GM18951 (cell line): ENCODE data around the gene TGM5.
"Not testable (repeated sequence)": the region's sequence is repeated elsewhere in the genome, so short reads cannot be mapped to it uniquely, and the experiment has no call there.

Experiments used
- POLR2A ChIP-seq: IDR thresholded peaks from 4 replicates; pipeline ENCODE4 v1.6.1; 2011; ENCODE audit warnings: mild to moderate bottlenecking; ENCODE audit not compliant: insufficient read length, insufficient read depth; ENCODE audit errors: extremely low read depth
- in situ Hi-C: fragments of 300-500 bp; cut with MboI; formaldehyde crosslinking; loops from one replicate; pipeline ENCODE4 v1.12.0; 2022; ENCODE audit warnings: low sequenced_read_pairs, mixed read lengths, inconsistent platforms; ENCODE audit not compliant: unreplicated experiment

The TGM5 gene

GRCh38 chr15:43246261-43246774 lies 20.4 kb downstream of the TGM5 start:
- no peak for TF ChIP-seq POLR2A
- in situ Hi-C loops, result no loop called here

DNA sequence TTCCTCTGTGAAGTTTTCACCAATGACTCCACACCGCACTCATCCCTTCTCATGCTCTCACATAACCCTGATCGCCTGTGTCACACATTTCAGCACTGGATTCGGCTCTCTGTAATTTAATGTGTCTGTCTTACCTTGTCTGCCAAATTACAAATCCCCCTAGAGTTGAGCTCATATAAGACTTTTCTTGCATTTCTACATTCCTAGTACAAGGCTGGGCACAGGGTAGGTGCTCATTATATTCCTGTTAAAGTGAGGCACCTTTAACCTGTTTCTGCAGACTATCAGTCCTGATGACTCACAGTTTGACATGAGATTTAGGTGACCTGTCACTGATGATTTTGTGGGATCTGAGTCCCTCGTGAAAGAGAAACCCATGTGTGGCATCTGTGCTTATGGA lies 22.6 kb downstream of the TGM5 start:
- in situ Hi-C loops, result no loop called here

DNA sequence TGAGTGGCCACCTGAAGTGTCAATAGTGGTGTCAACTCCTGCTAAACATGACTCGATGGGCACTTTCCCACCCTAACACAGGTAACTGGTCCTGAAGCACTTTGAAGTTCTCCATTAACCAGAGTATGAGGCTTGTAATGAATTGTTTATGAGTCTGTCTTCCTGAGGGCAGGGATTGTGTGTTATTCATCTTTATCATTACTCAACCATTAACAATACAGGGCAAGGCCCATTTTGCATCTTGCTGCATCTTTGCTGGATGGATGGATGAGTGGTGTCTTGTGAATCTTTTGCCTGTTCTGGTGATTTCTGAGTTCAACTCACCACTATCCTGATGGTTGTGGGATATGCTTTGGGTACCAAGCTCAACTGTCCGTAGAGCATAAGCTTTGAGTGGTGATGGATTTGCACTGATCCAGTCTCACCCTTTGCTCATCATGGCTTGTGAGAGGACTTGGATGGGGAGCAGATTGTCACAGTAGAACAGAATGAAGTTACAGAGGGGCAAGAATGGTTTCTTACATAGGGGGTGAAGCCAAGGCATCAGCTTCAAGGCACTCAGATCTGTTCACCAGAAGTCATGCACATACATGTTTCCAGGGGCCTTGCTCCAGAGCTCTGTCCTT lies 23.6 kb downstream of the TGM5 start:
- in situ Hi-C loops, result no loop called here
- TF ChIP-seq POLR2A, result no peak

More for the DNA sequence above, 22.6 kb downstream of the TGM5 start:
- no peak for TF ChIP-seq POLR2A

GRCh38 chr15:43242616-43243015 lies 24.1 kb downstream of the TGM5 start:
- in situ Hi-C loops, result no loop called here
- no peak for TF ChIP-seq POLR2A

- in situ Hi-C loops, result no loop called here
These were observed 25.6 kb downstream of the TGM5 start for GRCh38 chr15:43241100-43241499.

GRCh38 chr15:43239732-43240491 lies 26.8 kb downstream of the TGM5 start:
- in situ Hi-C loops, result no loop called here

More at GRCh38 chr15:43241100-43241499, 25.6 kb downstream of the TGM5 start:
- TF ChIP-seq POLR2A, result no peak

GRCh38 chr15:43238671-43239131 lies 28.0 kb downstream of the TGM5 start:
- no peak for TF ChIP-seq POLR2A
- in situ Hi-C loops, result no loop called here

More at GRCh38 chr15:43239732-43240491, 26.8 kb downstream of the TGM5 start:
- TF ChIP-seq POLR2A, result no peak

- TF ChIP-seq POLR2A, result no peak
- in situ Hi-C loops, result no loop called here
These were observed 28.8 kb downstream of the TGM5 start for GRCh38 chr15:43237842-43238470.

DNA sequence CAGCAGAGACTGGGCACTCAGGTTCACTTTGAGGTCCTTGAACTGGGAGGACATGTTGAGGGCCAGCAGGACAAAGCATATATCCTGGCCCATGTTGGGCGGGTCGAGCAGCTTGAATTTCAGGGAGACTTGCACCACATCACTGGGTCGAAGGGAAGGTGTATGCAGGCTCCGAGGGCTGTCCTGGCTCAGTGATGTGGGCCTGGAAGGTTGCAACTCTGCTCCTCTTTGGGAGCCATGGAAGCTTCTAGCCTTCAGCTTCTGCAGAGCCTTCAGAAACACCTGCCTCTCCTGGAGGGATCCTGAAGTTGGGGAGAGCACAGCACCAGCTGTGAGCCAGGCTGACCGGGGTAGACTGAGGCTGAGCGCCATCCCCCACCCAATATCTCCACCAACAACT lies 31.2 kb downstream of the TGM5 start:
- no peak for TF ChIP-seq POLR2A

GRCh38 chr15:43232289-43232874 lies 34.3 kb downstream of the TGM5 start:
- in situ Hi-C loops, result loop anchor here (5.0 kb wide), 1 partner anchor 55 kb away; no protein-coding TSS in a partner anchor
- no peak for TF ChIP-seq POLR2A

More for the DNA sequence above, 31.2 kb downstream of the TGM5 start:
- in situ Hi-C loops, result no loop called here

GRCh38 chr15:43230640-43231115 lies 36.0 kb downstream of the TGM5 start:
- in situ Hi-C loops, result loop anchor here (5.0 kb wide), 1 partner anchor 57 kb away; no protein-coding TSS in a partner anchor
- no peak for TF ChIP-seq POLR2A

GRCh38 chr15:43229977-43230376 lies 36.8 kb downstream of the TGM5 start:
- in situ Hi-C loops, result loop anchor here (5.0 kb wide), 1 partner anchor 57 kb away; no protein-coding TSS in a partner anchor
- TF ChIP-seq POLR2A, result no peak

DNA sequence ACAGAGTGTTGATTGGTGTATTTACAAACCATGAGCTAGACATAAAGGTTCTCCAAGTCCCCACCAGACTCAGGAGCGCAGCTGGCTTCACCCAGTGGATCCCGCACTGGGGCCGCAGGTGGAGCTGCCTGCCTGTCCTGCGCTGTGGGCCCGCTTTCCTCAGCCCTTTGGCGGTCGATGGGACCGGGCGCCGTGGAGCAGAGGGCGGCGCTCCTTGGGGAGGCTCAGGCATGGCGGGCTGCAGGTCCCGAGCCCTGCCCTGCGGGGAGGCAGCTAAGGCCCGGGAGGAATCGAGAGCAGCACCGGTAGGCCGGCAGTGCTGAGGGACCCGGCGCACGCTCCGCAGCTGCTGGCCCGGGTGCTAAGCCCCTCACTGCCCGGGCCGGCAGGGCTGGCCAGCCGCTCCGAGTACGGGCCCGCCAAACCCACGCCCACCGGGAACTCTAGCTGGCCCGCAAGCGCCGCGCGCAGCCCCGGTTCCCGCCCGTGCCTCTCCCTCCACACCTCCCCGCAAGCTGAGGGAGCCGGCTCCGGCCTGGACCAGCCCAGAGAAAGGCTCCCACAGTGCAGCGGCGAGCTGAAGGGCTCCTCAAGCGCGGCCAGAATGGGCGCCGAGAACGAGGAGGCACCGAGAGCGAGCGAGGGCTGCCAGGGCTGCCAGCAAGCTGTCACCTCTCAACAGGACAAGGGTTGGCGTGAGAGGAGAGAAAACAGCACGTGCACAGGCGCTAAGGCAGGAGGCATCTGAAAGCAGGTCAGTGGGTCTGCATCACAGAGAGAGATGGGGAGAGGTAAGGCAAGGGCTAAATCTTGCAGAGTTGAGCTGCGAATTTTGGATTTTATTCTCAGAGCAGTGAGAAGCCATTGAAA lies 40.1 kb downstream of the TGM5 start:
- in situ Hi-C loops, result no loop called here

DNA sequence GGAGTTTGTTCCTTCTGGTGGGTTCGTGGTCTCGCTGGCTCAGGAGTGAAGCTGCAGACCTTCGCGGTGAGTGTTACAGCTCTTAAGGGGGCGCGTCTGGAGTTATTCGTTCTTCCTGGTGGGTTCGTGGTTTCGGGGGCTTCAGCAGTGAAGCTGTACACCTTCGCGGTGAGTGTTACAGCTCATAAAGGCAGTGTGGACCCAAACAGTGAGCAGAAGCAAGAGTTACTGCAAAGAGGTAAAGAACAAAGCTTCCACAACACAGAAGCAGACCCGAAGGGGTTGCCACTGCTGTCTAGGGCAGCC lies 40.8 kb downstream of the TGM5 start:
- in situ Hi-C loops, result not testable (repeated sequence)

More for the DNA sequence above, 40.1 kb downstream of the TGM5 start:
- no peak for TF ChIP-seq POLR2A
